NB4 (cell line): ENCODE results near the gene INHA.

Experiments used
- DNase-seq: peaks from one replicate; pipeline ENCODE4 v3.0.0; 2010; ENCODE audit warnings: low read depth
- H3K4me3 ChIP-seq: one replicate; pipeline ENCODE4 v1.5.1; 2011; ENCODE audit warnings: mild to moderate bottlenecking, low read depth, low read length, moderate library complexity
- CTCF ChIP-seq: IDR thresholded peaks from one replicate; pipeline ENCODE4 v1.5.1; 2012; ENCODE audit warnings: low read depth, low read length
- MAX ChIP-seq: IDR thresholded peaks from 2 replicates; pipeline ENCODE4 v1.6.1; 2011; ENCODE audit warnings: low read depth, low read length
- MYC ChIP-seq: IDR thresholded peaks from 2 replicates; pipeline ENCODE4 v1.6.1; 2011; ENCODE audit warnings: low read depth, low read length
- POLR2A ChIP-seq: IDR thresholded peaks from 2 replicates; pipeline ENCODE4 v1.6.1; 2011; ENCODE audit warnings: mild to moderate bottlenecking; ENCODE audit not compliant: insufficient read length; ENCODE audit errors: extremely low read depth

The INHA gene

GRCh38 chr2:219539926-219540678 is 32.0 kb upstream of the INHA start:
- no peak for TF ChIP-seq POLR2A
- TF ChIP-seq MAX, result no peak
- no peak for TF ChIP-seq MYC
- no peak for TF ChIP-seq CTCF
- H3K4me3 ChIP-seq, result no peak overlapping the region
- DNase-seq, result no peak

GRCh38 chr2:219540784-219541504 is 31.2 kb upstream of the INHA start:
- no peak for TF ChIP-seq MAX
- no peak for TF ChIP-seq MYC
- no peak for TF ChIP-seq CTCF
- no peak for TF ChIP-seq POLR2A
- no peak for DNase-seq
- no peak overlapping the region for H3K4me3 ChIP-seq

GRCh38 chr2:219541611-219542180 is 30.4 kb upstream of the INHA start:
- no peak overlapping the region for H3K4me3 ChIP-seq

GRCh38 chr2:219542931-219543595 is 29.0 kb upstream of the INHA start:
- no peak for TF ChIP-seq CTCF
- no peak for TF ChIP-seq POLR2A
- TF ChIP-seq MYC, result no peak
- no peak; the same call in 1 of the 2 replicates for TF ChIP-seq MAX
- peak; percentile 56 for DNase-seq
- peak overlapping the region; percentile 46 for H3K4me3 ChIP-seq

More at GRCh38 chr2:219541611-219542180, 30.4 kb upstream of the INHA start:
- peak; percentile 81 for DNase-seq
- TF ChIP-seq CTCF, result peak; percentile 87
- TF ChIP-seq POLR2A, result no peak
- peak; percentile 45 for TF ChIP-seq MYC
- TF ChIP-seq MAX, result peak; percentile 62

GRCh38 chr2:219543596-219544358 is 28.3 kb upstream of the INHA start, which contains the start of the genes CHPF and TMEM198:
Gene CHPF (minus strand): TSS chr2:219543809. CDS start chr2:219543538, 271 bp downstream.
Gene TMEM198 (plus strand): TSS chr2:219544028. CDS start chr2:219544728, 700 bp downstream.
- H3K4me3 ChIP-seq, result peak within 1 kb of the TSS; percentile 46
- DNase-seq, result peak; percentile 99
- TF ChIP-seq MAX (peak; percentile 59; the same call in 1 of the 2 replicates), POLR2A (peak; percentile 65), MYC (peak; percentile 67; the same call in 1 of the 2 replicates), CTCF (no peak)
